ENCODE data around the gene ZNF581.

ZNF581 gene

GRCh38 chr19:55643003-55643886 is at the start of gene ZNF581:
TSS of gene ZNF581 (plus strand) at chr19:55643649. CDS start at chr19:55644572, 923 bp downstream.
- in situ Hi-C loops (cut with MboI; ENCODE audit: low pct_unique_long_range_greater_than_20kb, low sequenced_read_pairs, unreplicated experiment), result no loop called here
- peak; percentile 92 for DNase-seq (ENCODE audit: low spot score)
- TF ChIP-seq CTCF (IDR thresholded peaks at IDR 0.05; ENCODE audit: extremely low read depth, insufficient read depth, missing control alignments), result no peak

GRCh38 chr19:55594996-55595545 is 48.4 kb upstream of the ZNF581 start:
- no peak for DNase-seq (ENCODE audit: low spot score)
- in situ Hi-C loops (cut with MboI; ENCODE audit: low pct_unique_long_range_greater_than_20kb, low sequenced_read_pairs, unreplicated experiment), result no loop called here
- no peak for TF ChIP-seq CTCF (IDR thresholded peaks at IDR 0.05; ENCODE audit: extremely low read depth, insufficient read depth, missing control alignments)

- in situ Hi-C loops (cut with MboI; ENCODE audit: low pct_unique_long_range_greater_than_20kb, low sequenced_read_pairs, unreplicated experiment), result no loop called here
- TF ChIP-seq CTCF (IDR thresholded peaks at IDR 0.05; ENCODE audit: extremely low read depth, insufficient read depth, missing control alignments), result no peak
- DNase-seq (ENCODE audit: low spot score), result no peak
Observed at GRCh38 chr19:55596304-55596703, 47.1 kb upstream of the ZNF581 start.

GRCh38 chr19:55597501-55597921 is 45.9 kb upstream of the ZNF581 start:
- no peak for DNase-seq (ENCODE audit: low spot score)
- in situ Hi-C loops (cut with MboI; ENCODE audit: low pct_unique_long_range_greater_than_20kb, low sequenced_read_pairs, unreplicated experiment), result no loop called here
- TF ChIP-seq CTCF (IDR thresholded peaks at IDR 0.05; ENCODE audit: extremely low read depth, insufficient read depth, missing control alignments), result no peak

- in situ Hi-C loops (cut with MboI; ENCODE audit: low pct_unique_long_range_greater_than_20kb, low sequenced_read_pairs, unreplicated experiment), result no loop called here
- no peak for DNase-seq (ENCODE audit: low spot score)
- no peak for TF ChIP-seq CTCF (IDR thresholded peaks at IDR 0.05; ENCODE audit: extremely low read depth, insufficient read depth, missing control alignments)
Observed at GRCh38 chr19:55598034-55598433, 45.4 kb upstream of the ZNF581 start.

- no peak for TF ChIP-seq CTCF (IDR thresholded peaks at IDR 0.05; ENCODE audit: extremely low read depth, insufficient read depth, missing control alignments)
- in situ Hi-C loops (cut with MboI; ENCODE audit: low pct_unique_long_range_greater_than_20kb, low sequenced_read_pairs, unreplicated experiment), result no loop called here
- peak; percentile 94 for DNase-seq (ENCODE audit: low spot score)
Observed at GRCh38 chr19:55598719-55599467, 44.6 kb upstream of the ZNF581 start.

All from GM13977 (cell line).